Activated naive CD8-positive, alpha-beta T cell (primary cell): Measurements from ENCODE around the gene HNRNPA1.

Source experiments
- H3K27ac Mint-ChIP-seq: one replicate; pipeline ENCODE4 v1.8.0; 2021; ENCODE audit warnings: mixed read lengths
- H3K27me3 Mint-ChIP-seq: one replicate; pipeline ENCODE4 v1.8.0; 2021; ENCODE audit warnings: mixed read lengths
- H3K36me3 Mint-ChIP-seq: one replicate; pipeline ENCODE4 v1.8.0; 2021; ENCODE audit warnings: mixed read lengths
- H3K4me1 Mint-ChIP-seq: one replicate; pipeline ENCODE4 v1.8.0; 2021; ENCODE audit warnings: low read depth, mixed read lengths
- H3K4me3 Mint-ChIP-seq: one replicate; pipeline ENCODE4 v1.8.0; 2021; ENCODE audit warnings: mild to moderate bottlenecking, mixed read lengths
- H3K9me3 Mint-ChIP-seq: one replicate; pipeline ENCODE4 v1.8.0; 2021; ENCODE audit warnings: low read depth, mixed read lengths

The HNRNPA1 gene

DNA sequence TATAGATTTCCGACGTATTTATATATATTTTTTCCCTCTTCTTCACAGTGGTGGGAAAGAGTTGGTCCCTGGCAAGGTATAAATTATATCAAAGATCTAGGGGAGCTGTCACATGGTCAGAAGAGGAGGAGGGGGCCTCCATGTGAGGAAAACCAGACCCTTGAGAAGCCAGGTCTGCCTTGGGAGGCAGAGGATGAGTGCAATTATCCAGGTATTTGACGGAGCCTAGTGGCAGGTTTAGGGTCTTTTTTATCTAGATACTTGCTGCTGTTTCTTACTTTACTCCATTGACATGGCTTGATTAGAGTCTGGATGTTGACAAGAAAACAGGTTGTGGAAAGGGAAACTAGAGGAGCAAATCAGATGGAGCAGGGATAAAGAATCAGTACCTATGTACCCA, 49.9 kb downstream of the HNRNPA1 start:
- Mint-ChIP-seq H3K4me3 (no peak overlapping the region), H3K9me3 (no peaks in the 10 kb centered on the region), H3K27me3 (no peaks in the 10 kb centered on the region), H3K36me3 (peaks cover 3% of the 10 kb centered on the region), H3K27ac (peak overlapping the region; percentile 78), H3K4me1 (peaks cover 54% of the 10 kb centered on the region)

DNA sequence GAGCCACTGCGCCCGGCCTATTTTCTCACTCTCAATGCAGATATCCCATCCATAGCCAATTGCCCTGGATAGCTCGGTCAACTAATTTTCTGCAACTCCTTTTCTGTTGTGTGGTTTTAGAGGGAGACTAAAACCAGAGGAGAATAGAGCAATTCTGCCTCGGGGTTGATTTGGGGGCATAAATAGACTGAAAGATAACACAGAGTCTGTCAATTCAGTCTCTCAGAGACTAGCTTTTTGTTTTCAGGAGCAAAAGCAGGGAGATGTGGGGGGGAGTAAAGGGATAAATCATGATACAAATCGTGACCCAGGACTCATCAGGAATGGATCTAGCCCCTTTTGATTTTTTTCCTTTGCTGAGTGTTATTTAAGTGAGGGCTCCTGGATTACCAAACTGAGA, 50.9 kb downstream of the HNRNPA1 start:
- Mint-ChIP-seq H3K27ac (peak overlapping the region; percentile 8), H3K4me3 (no peak overlapping the region), H3K27me3 (no peaks in the 10 kb centered on the region), H3K4me1 (peaks cover 50% of the 10 kb centered on the region), H3K36me3 (peaks cover 3% of the 10 kb centered on the region), H3K9me3 (no peaks in the 10 kb centered on the region)

DNA sequence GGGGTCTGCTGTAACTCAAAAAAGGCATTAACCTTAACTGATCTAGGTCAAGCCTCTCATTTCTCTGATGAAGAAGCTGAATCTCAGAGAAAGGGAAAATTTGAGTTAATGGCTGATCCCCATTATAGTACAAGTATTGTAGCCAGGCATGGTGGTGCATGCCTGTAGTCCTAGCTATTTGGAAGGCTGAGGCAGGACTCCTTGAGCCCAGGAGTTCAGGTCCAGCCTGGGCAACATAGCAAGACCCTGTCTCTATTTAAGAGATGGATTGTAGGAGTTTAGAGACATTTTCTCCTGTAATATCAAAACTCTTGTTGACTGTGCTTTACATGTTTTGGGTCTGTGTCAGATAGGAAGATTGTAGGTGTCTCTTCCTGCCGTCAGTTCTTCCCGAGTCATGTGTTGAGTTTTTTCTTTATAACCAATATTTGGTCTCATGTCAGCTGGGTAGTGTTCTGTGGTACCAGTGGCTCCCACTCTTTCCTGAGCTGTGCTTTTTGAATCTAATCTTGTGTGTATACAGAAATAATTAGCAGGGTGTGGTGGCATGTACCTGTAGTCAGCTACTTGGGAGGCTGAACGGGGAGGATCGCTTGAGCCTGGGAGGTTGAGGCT, 53.0 kb downstream of the HNRNPA1 start:
- peaks cover 44% of the 10 kb centered on the region for H3K4me1 Mint-ChIP-seq
- H3K4me3 Mint-ChIP-seq: no peak overlapping the region

More for the DNA sequence above, 53.0 kb downstream of the HNRNPA1 start:
- no peaks in the 10 kb centered on the region for H3K27me3 Mint-ChIP-seq
- no peaks in the 10 kb centered on the region for H3K9me3 Mint-ChIP-seq
- H3K27ac Mint-ChIP-seq: no peak overlapping the region
- peaks cover 3% of the 10 kb centered on the region for H3K36me3 Mint-ChIP-seq
